Raji (cell line): ENCODE measurements around the gene WASHC4.

Experiments used
- POLR2A ChIP-seq: IDR thresholded peaks from 2 replicates; pipeline ENCODE4 v1.6.1; 2011; ENCODE audit warnings: low read depth, low read length, control low read depth; ENCODE audit not compliant: insufficient read depth

The WASHC4 gene, protein sequence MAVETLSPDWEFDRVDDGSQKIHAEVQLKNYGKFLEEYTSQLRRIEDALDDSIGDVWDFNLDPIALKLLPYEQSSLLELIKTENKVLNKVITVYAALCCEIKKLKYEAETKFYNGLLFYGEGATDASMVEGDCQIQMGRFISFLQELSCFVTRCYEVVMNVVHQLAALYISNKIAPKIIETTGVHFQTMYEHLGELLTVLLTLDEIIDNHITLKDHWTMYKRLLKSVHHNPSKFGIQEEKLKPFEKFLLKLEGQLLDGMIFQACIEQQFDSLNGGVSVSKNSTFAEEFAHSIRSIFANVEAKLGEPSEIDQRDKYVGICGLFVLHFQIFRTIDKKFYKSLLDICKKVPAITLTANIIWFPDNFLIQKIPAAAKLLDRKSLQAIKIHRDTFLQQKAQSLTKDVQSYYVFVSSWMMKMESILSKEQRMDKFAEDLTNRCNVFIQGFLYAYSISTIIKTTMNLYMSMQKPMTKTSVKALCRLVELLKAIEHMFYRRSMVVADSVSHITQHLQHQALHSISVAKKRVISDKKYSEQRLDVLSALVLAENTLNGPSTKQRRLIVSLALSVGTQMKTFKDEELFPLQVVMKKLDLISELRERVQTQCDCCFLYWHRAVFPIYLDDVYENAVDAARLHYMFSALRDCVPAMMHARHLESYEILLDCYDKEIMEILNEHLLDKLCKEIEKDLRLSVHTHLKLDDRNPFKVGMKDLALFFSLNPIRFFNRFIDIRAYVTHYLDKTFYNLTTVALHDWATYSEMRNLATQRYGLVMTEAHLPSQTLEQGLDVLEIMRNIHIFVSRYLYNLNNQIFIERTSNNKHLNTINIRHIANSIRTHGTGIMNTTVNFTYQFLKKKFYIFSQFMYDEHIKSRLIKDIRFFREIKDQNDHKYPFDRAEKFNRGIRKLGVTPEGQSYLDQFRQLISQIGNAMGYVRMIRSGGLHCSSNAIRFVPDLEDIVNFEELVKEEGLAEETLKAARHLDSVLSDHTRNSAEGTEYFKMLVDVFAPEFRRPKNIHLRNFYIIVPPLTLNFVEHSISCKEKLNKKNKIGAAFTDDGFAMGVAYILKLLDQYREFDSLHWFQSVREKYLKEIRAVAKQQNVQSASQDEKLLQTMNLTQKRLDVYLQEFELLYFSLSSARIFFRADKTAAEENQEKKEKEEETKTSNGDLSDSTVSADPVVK

DNA sequence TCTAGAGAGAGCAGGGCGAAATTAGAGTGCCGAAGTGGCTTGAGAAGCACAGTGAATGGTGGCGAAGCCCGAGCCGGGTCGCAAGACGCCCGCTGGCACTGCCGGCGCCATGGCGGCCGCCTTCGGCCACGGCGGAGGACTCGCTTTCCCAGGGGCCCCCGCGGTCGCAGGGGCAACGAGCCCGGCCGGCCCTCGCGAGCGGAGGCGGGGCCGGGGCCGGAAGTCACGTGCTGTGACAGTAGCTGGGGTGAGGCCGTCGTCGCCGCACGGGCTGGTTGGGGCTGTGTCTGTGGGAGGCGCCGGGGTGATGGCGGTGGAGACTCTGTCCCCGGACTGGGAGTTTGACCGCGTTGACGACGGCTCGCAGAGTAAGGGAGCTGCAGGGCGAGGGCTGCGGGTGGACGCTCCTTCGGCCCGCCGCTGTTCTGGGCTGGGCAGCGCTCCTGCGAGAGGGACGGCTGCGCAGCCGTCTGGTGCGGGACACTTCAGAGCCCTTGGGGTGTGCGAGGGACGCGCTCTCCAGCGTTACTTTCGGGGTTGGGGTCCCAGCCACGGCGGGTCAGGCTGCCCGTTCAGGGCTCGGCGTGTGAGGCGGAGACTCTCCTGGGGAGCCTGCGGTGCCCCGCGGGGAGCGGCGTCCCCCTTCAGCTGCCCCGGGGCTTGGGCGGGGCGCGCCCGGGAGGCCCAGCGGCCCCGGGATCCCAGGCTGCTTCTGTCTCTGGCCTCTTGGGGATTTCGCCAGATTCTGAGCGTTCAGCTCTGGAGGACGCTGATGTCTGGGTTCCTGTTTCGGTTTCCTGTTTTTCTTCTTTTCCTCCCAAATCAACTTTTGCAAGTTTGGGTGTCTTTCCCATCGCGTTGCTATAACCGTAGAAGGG lies at the start of gene WASHC4:
Gene WASHC4 (plus strand): TSS at position 238 of the 878 bp plus-strand sequence. CDS start 70 bp downstream, at position 308.
- TF ChIP-seq POLR2A, result peak; percentile 99

DNA sequence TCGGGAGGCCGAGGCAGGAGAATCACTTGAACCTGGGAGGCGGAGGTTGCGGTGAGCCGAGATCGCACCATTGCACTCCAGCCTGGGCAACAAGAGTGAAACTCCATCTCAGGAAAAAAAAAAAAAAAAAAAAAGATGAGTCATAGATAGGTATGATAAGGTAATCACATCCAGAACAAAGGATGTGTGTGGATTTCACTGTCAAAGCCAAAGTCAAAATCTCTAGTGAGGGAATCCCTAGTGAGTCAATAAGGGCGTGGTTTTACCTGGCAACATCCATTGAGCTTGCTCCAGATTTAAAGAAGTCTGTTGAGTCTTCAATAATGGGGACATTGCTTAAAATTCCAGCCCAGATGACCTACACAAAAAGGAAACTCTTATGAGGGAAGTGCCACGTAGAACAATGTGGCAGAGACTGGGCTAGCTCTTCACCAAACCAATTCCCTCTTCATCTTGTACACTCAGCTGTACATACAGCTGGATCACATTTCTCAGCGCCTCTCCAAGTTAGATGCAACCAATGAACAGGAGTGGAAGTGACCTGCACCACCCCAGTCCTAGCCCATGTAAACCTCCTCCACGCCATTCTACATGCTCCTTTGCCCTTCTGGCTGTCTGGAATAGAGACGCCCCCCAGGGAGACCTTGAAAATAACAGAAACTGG lies 46.7 kb upstream of the WASHC4 start:
- TF ChIP-seq POLR2A, result no peak

DNA sequence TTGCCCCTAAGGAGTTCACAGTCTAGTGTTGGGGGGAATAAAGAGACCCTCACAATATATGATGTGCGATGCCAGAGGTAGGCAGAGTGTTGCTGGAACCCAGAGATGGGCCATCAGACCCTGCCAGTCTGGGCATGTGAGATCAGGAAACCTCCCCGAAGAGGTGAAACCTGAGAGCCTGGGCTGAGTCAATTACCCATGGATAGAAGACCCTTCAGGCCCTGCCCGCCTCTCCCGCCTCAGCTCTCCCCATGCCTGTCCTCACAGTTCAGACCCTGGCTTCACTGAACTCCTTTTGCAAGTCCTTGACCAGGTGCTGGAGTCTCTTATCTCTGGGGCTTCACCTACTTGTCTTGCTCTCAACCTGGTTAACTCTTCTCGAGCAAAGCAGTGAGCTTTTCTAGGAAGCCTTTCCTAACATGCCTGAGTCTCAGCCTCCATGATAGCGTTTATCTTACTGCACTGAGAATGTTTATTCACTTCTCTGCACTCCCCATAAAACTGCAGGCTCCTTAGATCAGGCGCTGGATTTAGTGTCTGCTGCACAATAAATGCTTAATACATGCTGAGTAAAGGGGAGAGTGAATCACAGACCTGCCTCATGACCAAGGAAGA lies 42.9 kb upstream of the WASHC4 start:
- no peak for TF ChIP-seq POLR2A

DNA sequence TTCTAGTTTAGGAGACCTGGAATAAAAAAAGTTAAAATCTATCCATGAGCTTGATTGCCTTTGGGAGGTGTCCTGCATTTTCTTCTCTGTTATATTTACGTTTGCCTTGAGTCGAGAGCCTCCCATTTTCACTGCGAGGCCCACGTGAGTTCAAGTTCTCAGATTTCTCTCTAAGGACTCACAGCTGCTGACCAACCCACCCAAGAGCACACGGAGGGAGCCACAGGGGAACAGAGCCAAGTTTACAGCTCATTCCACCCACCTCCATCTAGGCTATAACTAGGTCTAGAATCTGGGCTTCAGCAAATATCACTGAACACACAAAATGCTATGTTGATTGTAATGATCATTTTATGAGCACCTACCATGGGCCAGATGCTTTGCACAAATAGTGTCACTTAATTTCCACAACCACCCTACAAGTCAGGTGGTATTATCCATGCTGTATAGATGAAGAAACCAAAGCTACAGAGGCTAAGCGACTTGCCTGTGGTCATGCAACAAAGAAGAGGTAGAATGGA lies 40.0 kb upstream of the WASHC4 start:
- TF ChIP-seq POLR2A, result no peak

DNA sequence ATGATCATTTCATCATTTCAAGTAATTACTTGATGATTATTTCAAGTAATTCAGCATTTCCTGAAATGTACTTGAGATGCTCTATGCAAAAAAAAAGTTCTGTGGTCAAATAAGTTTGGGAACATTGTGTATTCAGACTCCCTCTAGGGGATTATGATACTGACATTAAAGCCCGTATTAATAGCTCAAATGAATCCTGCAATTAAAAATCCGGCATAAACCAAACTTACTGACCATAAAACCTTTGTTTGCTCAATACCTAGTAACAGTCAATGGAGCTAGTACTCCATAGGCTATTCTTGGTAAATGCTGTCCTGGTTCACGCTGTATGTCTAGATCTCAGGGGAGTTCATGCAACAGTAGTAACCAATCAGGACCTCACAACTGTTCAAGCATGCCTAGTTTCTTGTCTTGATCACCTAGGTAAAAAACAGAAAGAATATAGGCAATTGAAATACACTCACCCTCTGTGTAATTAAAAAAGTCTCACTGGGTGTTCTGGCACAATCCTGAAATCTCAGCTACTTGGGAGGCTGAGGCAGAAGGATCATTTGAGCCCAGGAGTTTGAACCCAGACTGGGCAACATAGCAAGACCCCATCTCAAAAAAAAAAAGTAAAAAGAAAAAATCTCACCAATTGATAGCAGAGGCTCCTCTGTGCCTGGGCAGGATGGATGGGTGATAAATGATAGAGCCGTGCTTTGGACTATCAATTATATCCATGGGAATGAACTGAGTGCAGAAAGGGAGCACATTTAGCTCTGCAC lies 37.4 kb upstream of the WASHC4 start:
- TF ChIP-seq POLR2A, result no peak

DNA sequence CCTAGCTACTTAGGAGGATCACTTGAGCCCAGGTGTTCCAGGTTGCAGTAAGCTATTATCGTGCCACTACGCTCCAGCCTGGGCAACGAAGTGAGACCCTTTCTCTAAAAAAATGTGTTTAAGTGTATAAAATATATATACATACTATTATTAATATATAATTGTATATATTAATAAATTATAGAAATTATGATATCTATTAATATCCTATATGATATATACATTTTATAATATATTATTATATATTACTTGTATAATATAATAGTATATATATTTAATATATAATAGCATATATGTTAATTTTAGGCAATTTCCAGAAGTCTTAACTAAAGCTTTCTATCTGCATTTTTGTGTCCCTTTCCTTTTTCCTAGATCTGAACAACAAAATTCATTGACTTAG lies 35.5 kb upstream of the WASHC4 start:
- no peak for TF ChIP-seq POLR2A

DNA sequence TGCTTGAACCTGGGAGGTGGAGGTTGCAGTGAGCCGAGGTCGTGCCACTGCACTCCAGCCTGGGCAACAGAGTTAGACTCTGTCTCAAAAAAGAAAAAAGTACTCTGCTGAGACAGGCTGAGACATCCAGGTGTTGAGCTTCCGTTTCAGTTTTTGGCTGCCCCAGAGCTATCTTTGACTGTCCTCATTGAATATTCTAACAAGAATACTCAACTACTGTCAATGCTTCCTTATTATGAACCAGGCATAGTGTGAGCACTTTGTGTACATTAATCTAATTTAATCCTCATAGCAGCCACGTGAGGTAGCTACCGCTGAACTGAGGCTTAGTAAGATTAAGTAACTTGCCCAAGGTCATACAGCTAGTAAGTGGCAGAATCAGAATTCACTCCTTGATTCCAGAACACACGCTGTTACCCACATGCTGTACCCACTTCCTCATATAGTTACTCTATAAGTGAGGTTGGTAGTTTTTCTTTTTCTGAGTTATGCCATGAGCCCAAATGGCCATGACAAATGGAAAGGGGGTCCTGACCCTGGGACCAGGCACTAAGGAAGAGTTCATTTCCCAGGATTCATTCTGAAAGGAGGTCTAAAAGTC lies 34.5 kb upstream of the WASHC4 start:
- TF ChIP-seq POLR2A, result no peak

DNA sequence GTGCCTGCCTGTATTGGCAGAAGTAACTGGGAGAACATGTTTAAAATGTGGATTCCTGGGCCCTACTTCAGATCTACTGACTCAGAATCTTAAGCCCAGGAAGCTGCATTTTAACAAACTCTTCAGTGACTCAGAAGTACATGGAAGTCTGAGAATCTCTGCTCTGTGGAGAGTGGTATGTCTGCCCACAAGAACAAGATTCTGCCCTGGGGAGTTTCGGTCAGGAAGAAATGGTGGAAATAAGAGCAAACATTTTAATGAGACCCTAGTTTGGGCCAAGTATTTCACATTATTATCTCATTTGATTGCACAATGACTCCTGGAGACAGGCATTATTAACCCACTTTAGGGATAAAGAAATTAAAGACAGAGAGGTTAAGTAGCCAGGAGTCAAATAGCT lies 31.4 kb upstream of the WASHC4 start:
- no peak for TF ChIP-seq POLR2A

DNA sequence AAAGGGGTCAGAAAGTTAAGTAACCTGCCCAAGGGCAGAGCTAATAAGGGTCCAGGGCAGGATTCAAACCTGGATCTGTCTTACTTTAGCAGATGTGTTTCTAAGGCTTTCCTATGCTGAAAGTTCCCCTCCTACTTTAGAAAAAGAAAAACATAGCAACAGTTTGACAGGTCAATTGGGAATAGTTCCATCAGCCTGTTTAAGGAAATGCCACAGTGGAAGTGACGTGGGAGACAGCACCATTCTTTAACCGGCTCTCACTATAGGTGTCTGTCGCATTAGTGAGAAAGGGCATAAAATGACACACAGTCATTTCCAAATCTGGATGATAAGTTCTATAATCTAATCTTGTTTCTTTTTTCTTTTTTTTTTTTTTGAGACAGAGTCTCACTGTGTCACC lies 30.6 kb upstream of the WASHC4 start:
- TF ChIP-seq POLR2A, result no peak

DNA sequence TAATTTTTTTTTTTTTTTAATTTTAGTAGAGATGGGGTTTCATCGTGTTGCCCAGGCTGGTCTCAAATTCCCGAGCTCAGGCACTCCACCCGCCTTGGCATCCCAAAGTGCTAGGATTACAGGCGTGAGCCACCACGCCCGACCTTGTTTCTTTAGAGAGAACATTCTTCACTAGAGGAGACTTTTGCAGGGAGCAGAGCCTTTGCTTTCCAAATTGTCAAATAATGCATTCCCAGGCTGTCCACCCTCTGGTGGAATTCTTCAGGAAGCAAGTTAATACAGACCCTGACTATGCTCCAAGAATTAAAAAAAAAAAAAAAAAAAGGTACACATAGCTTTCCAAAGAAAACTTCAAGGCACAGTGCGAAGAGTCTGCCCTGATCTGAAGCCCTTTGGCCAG lies 30.1 kb upstream of the WASHC4 start:
- no peak for TF ChIP-seq POLR2A

DNA sequence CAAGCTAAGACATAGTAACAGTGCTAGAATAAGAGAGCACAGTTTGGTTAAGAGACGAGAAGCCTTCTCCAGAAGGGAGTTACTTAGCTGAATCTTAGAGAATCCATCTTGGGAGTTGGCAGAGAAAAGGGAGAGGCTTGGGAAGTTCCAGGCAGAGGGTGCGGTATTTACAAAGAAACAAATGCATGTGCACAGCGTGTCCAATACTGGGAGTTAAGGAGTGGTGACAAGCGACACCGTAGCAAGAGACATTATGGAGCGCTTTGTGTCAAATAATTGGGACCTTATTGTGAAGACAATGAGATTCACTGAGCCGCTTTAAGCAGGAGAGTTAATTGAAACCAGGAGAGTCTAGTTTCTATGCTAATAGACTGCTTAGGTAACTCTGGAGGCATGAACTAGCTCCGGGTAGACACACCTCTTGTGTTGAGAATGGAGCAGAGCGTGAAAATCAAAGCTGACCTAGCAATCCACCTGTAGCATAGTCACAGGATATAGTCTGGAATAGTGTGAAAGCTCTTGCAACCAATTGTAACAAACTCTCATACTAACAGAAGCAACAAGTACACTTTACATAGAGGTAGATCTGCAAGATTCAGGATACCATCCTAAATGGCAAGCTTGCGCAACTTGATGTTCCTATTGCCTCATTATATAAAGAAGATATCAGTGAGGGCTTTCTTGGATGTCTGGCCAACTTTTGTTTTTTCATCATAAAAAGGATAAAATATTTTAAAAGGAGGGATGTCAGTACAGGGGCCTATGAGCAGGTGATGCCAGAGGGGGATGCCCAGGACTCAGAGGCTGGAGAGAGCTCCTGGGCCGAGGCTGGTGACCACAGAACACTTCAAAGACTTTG lies 28.6 kb upstream of the WASHC4 start:
- no peak for TF ChIP-seq POLR2A

DNA sequence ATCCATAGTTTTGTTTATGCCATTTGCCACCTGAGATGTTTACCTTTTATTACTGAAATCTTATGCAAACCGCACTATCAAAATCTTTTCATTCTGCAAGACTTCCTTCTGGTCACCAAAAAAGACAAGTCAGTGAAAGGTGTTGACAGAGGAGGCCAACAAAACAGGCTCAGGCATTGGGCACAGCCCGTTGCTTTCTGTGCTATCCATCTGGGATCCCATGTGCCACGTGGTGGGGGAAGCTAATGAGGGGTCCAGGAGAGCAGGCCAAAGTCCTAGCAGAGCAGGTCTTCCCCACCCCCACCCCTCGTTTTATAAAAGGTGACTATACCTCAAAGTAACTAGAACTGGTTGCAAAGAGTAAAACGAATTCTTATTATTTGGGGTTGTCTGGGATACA lies 24.5 kb upstream of the WASHC4 start:
- TF ChIP-seq POLR2A, result no peak
